Left renal cortex interstitium (tissue), 4 donors: Measurements from ENCODE around the gene LRRC38. TPM values are rescaled to one million over a fixed set of nuclear protein-coding genes. Genes with fewer than 3 reads are reported as not detected.
A peak's percentile ranks its signal among the peaks of the same experiment; 100 is the strongest.
"Not testable (repeated sequence)": the region's sequence is repeated elsewhere in the genome, so short reads cannot be mapped to it uniquely, and the experiment has no call there.

Source experiments
- DNase-seq, 4 donors: peaks; one replicate each; pipeline ENCODE4 v3.0.0-alpha.2; 2013; ENCODE audit warnings: low read depth in 4 of 4, low spot score in 2 of 4, missing footprints in 1 of 4
- polyA plus RNA-seq, 4 donors: library from polyadenylated mRNA; unstranded; fragments of 120-200 nt; gene quantifications; one replicate each; pipeline ENCODE4 v1.2.1, GENCODE V29; 2013; ENCODE audit not compliant: insufficient read length in 4 of 4

LRRC38 gene
- polyA plus RNA-seq, 4 donors: 0.25 TPM; not detected in 3

GRCh38 chr1:13478692-13479091 is 35.1 kb downstream of the LRRC38 start:
- no peak for DNase-seq

- peak in 1 of 4 donors; percentile 29 for DNase-seq
These were observed 44.5 kb downstream of the LRRC38 start for GRCh38 chr1:13469343-13469742.

- DNase-seq: no peak
These were observed 48.3 kb downstream of the LRRC38 start for GRCh38 chr1:13465515-13465914.

- DNase-seq: no peak
These were observed 51.1 kb downstream of the LRRC38 start for GRCh38 chr1:13462682-13463081.

- DNase-seq: no peak
These were observed 51.8 kb downstream of the LRRC38 start for GRCh38 chr1:13461977-13462376.

- no peak for DNase-seq
These were observed 56.8 kb downstream of the LRRC38 start for GRCh38 chr1:13456904-13457532.

- no peak for DNase-seq
These were observed 62.3 kb downstream of the LRRC38 start for GRCh38 chr1:13451399-13451965.

- no peak for DNase-seq
These were observed 63.6 kb downstream of the LRRC38 start for GRCh38 chr1:13450204-13450603.

- no peak for DNase-seq
These were observed 70.3 kb downstream of the LRRC38 start for GRCh38 chr1:13443335-13443979.

- not testable (repeated sequence) for DNase-seq
These were observed 74.6 kb downstream of the LRRC38 start for GRCh38 chr1:13439104-13439783.

- DNase-seq: no peak
These were observed 78.3 kb downstream of the LRRC38 start for GRCh38 chr1:13435458-13435857.

GRCh38 chr1:13433694-13434358 is 80.0 kb downstream of the LRRC38 start:
- DNase-seq: not testable (repeated sequence)

GRCh38 chr1:13432251-13432650 is 81.6 kb downstream of the LRRC38 start:
- no peak for DNase-seq

- DNase-seq: no peak
These were observed 83.3 kb downstream of the LRRC38 start for GRCh38 chr1:13430495-13430894.

Other genes starting within 250 kb of the LRRC38 start
- gene PRAMEF8, start 228.9 kb downstream of the LRRC38 start, polyA plus RNA-seq: not detected
- not detected for gene PRAMEF33, start 210.5 kb downstream of the LRRC38 start, polyA plus RNA-seq
- not detected for gene PRAMEF15, start 198.4 kb downstream of the LRRC38 start, polyA plus RNA-seq
- gene PRAMEF14, start 166.9 kb downstream of the LRRC38 start, polyA plus RNA-seq: not detected
- not detected for gene PRAMEF19, start 142.1 kb downstream of the LRRC38 start, polyA plus RNA-seq
- not detected for gene PRAMEF17, start 124.4 kb downstream of the LRRC38 start, polyA plus RNA-seq
- gene PRAMEF20, start 103.6 kb downstream of the LRRC38 start, polyA plus RNA-seq: not detected
- gene PDPN, start 69.8 kb upstream of the LRRC38 start, polyA plus RNA-seq: 10 to 100 TPM; 15.9 to 20.6 (median 16.4) TPM
- 10 to 100 TPM; 35.5 to 42.6 (median 38.9) TPM for gene PRDM2, start 186.2 kb upstream of the LRRC38 start, polyA plus RNA-seq